ENCODE measurements around the gene CENPP.

- TF ChIP-seq CTCF (IDR thresholded peaks at IDR 0.05) (no peak), POLR2A (IDR thresholded peaks at IDR 0.05) (no peak)
These were observed 35.9 kb upstream of the CENPP start for GRCh38 chr9:92289708-92290390.

Measured in thyroid gland (tissue), 4 donors.